A549 (cell line): ENCODE data around the gene SORCS2. TPM values are rescaled to one million over a fixed set of nuclear protein-coding genes. Genes with fewer than 3 reads are reported as not detected.

Experiments used
- ATAC-seq, 2 experiments: fragments of 200-7000 bp in 1 of 2; fragments of >200 bp in 1 of 2; cut with Nextera tagmentation in 1 of 2; cut with Tn5 transposase in 1 of 2; 3 replicates each; pipeline versions ENCODE4 v1.8.0 to v1.9.1; 2018 to 2020; ENCODE audit warnings: mild to moderate bottlenecking in 1 of 2, moderate library complexity in 1 of 2
- CTCF ChIA-PET: fragments of 300-600 bp; sonication (Branson Sonifier 250); formaldehyde crosslinking; extraction: SDS; loops from one replicate; lab custom pipeline; 2021; ENCODE audit warnings: antibody characterized with exemption, inconsistent platforms; lab: Yijun Ruan, JAX
- POLR2A ChIA-PET: fragments of 350-600 bp; formaldehyde crosslinking; extraction: SDS; loops from one replicate; lab custom pipeline; 2021; ENCODE audit warnings: antibody characterized with exemption, inconsistent platforms; lab: Yijun Ruan, JAX
- DNase-seq, 2 experiments: peaks; one replicate each; pipeline versions ENCODE4 v3.0.0 to v3.0.0-alpha.2; 2011 to 2016; ENCODE audit warnings: low read depth in 1 of 2, low spot score in 1 of 2
- FAIRE-seq: peaks from 2 replicates; lab custom pipeline; 2011; peaks lifted over from hg19 to GRCh38; lab: Jason Lieb, UNC
- H3K27ac ChIP-seq, 2 experiments: fragments of >200 bp; sonication (Bioruptor Twin); formaldehyde crosslinking; 3 replicates each; pipeline ENCODE4 v1.5.1; 2016 to 2017
- H3K4me1 ChIP-seq: fragments of >200 bp; sonication (Bioruptor Twin); formaldehyde crosslinking; 3 replicates; pipeline ENCODE4 v1.6.1; 2016
- H3K4me2 ChIP-seq: fragments of >200 bp; sonication (Bioruptor Twin); formaldehyde crosslinking; 3 replicates; pipeline ENCODE4 v1.6.1; 2016
- H3K4me3 ChIP-seq: fragments of >200 bp; sonication (Bioruptor Twin); formaldehyde crosslinking; 3 replicates; pipeline ENCODE4 v1.5.1; 2016
- H3K9me3 ChIP-seq: fragments of >200 bp; sonication (Bioruptor Twin); formaldehyde crosslinking; 3 replicates; pipeline ENCODE4 v1.6.1; 2016
- BHLHE40 ChIP-seq: IDR thresholded peaks from 2 replicates; pipeline ENCODE4 v1.6.1; 2012; ENCODE audit warnings: low read depth, low read length, inconsistent platforms
- CTCF ChIP-seq: fragments of >200 bp; sonication (Bioruptor Twin); formaldehyde crosslinking; IDR thresholded peaks from 3 replicates; pipeline ENCODE4 v1.5.1; 2016
- EHF ChIP-seq: fragments of 250-450 bp; sonication (Bioruptor Pico); IDR thresholded peaks from 2 replicates; pipeline ENCODE4 v1.5.0; 2020; ENCODE audit warnings: mild to moderate bottlenecking
- EP300 ChIP-seq, 2 experiments: fragments of >200 bp; sonication (Bioruptor Twin); formaldehyde crosslinking; IDR thresholded peaks; 2 replicates in 1 of 2; 3 replicates in 1 of 2; pipeline ENCODE4 v1.6.1; 2016 to 2017
- ESRRA ChIP-seq: fragments of 150-350 bp; IDR thresholded peaks from 2 replicates; pipeline ENCODE4 v1.6.1; 2014; ENCODE audit warnings: mild to moderate bottlenecking, low read length, borderline replicate concordance
- FOSB ChIP-seq: fragments of 250-450 bp; sonication (Bioruptor Pico); IDR thresholded peaks from 2 replicates; pipeline ENCODE4 v1.5.0; 2020; ENCODE audit warnings: mild to moderate bottlenecking, moderate library complexity
- FOSL2 ChIP-seq, 2 experiments: fragments of 450-650 bp in 1 of 2; fragments of >200 bp in 1 of 2; sonication (Bioruptor Twin) in 1 of 2; formaldehyde crosslinking; IDR thresholded peaks; 2 replicates each; pipeline versions ENCODE4 v1.5.0 to v1.6.1; 2016 to 2020; ENCODE audit warnings: mild to moderate bottlenecking in 1 of 2, moderate library complexity in 1 of 2
- HDAC2 ChIP-seq: fragments of 200-600 bp; sonication (generic); IDR thresholded peaks from 2 replicates; pipeline ENCODE4 v1.6.1; 2016
- HEYL ChIP-seq: fragments of 250-450 bp; sonication (Bioruptor Pico); IDR thresholded peaks from 2 replicates; pipeline ENCODE4 v1.8.0; 2021; ENCODE audit warnings: mild to moderate bottlenecking, moderate library complexity
- HOXB5 ChIP-seq: fragments of 250-450 bp; sonication (Bioruptor Pico); IDR thresholded peaks from 2 replicates; pipeline ENCODE4 v1.5.0; 2020; ENCODE audit warnings: mild to moderate bottlenecking, moderate library complexity
- KDM1A ChIP-seq: fragments of 200-600 bp; sonication (generic); IDR thresholded peaks from 2 replicates; pipeline ENCODE4 v1.6.1; 2016; ENCODE audit warnings: low read depth, mild to moderate bottlenecking
- MAFK ChIP-seq: fragments of 450-650 bp; IDR thresholded peaks from 2 replicates; pipeline ENCODE4 v1.6.1; 2014; ENCODE audit not compliant: partially characterized antibody
- NPAS2 ChIP-seq: fragments of 250-450 bp; sonication (Bioruptor Pico); IDR thresholded peaks from 2 replicates; pipeline ENCODE4 v1.8.0; 2022; ENCODE audit warnings: mild to moderate bottlenecking, moderate library complexity, borderline replicate concordance
- NR3C1 ChIP-seq: fragments of >200 bp; sonication (Bioruptor Twin); formaldehyde crosslinking; IDR thresholded peaks from 3 replicates; pipeline ENCODE4 v1.6.1; 2017
- PHF8 ChIP-seq: fragments of 200-600 bp; sonication (generic); IDR thresholded peaks from 2 replicates; pipeline ENCODE4 v1.6.1; 2016; ENCODE audit warnings: low read depth, mild to moderate bottlenecking, antibody characterized with exemption, moderate library complexity, borderline replicate concordance
- RARB ChIP-seq: fragments of 250-450 bp; sonication (Bioruptor Pico); IDR thresholded peaks from 2 replicates; pipeline ENCODE4 v1.8.0; 2021; ENCODE audit warnings: mild to moderate bottlenecking, moderate library complexity
- RCOR1 ChIP-seq: fragments of 150-350 bp; IDR thresholded peaks from 2 replicates; pipeline ENCODE4 v1.6.1; 2014; ENCODE audit warnings: antibody characterized with exemption, low read length, low read depth
- RNF2 ChIP-seq: fragments of 200-600 bp; sonication (generic); IDR thresholded peaks from 2 replicates; pipeline ENCODE4 v1.6.1; 2016; ENCODE audit warnings: low read depth, mild to moderate bottlenecking, antibody characterized with exemption, moderate library complexity, borderline replicate concordance
- SMC3 ChIP-seq: fragments of >200 bp; sonication (Bioruptor Twin); formaldehyde crosslinking; IDR thresholded peaks from 3 replicates; pipeline ENCODE4 v1.6.1; 2018; ENCODE audit warnings: inconsistent platforms
- TP53 ChIP-seq: fragments of 250-450 bp; sonication (Bioruptor Pico); IDR thresholded peaks from 2 replicates; pipeline ENCODE4 v1.5.0; 2021; ENCODE audit warnings: mild to moderate bottlenecking, moderate library complexity
- ZFP36 ChIP-seq: fragments of 450-650 bp; IDR thresholded peaks from 2 replicates; pipeline ENCODE4 v1.6.1; 2014; ENCODE audit warnings: borderline replicate concordance; ENCODE audit not compliant: partially characterized antibody
- ZSCAN20 ChIP-seq: fragments of 250-450 bp; sonication (Bioruptor Pico); IDR thresholded peaks from 2 replicates; pipeline ENCODE4 v1.8.0; 2022; ENCODE audit warnings: mild to moderate bottlenecking, moderate library complexity
- WGBS: methylation state at CpG from one replicate; pipeline ENCODE4 v1.1.6; 2017; ENCODE audit errors: missing lambda C conversion rate; 5-methylcytosine and 5-hydroxymethylcytosine counted together
- polyA plus RNA-seq, 4 experiments: library from polyadenylated mRNA; depleted of rRNA in 3 of 4; stranded (reverse); fragments of >200 nt; fragmentation: RNase III in 1 of 4; extraction: RNeasy Plus Mini Kit Qiagen cat#74134 plus additional on column Dnase treatment in 1 of 4; gene quantifications; 2 replicates in 3 of 4; 3 replicates in 1 of 4; pipeline ENCODE4 v1.2.3, GENCODE V29; 2011 to 2017
- TF ChIP-seq, protein P1 (sequence below): fragments of 250-450 bp; sonication (Bioruptor Pico); IDR thresholded peaks from 2 replicates; pipeline ENCODE4 v1.5.0; 2021; ENCODE audit warnings: mild to moderate bottlenecking, moderate library complexity, borderline replicate concordance
- TF ChIP-seq, protein P2 (sequence below): IDR thresholded peaks from 2 replicates; pipeline ENCODE4 v1.6.1; 2012
- TF ChIP-seq, protein P3 (sequence below): fragments of 450-650 bp; IDR thresholded peaks from 2 replicates; pipeline ENCODE4 v1.6.1; 2014; ENCODE audit warnings: antibody characterized with exemption

SORCS2 gene
- polyA plus RNA-seq, 2 of the 4 experiments (the other 2 are of a cell fraction): 1.4 to 4.6 TPM

DNA sequence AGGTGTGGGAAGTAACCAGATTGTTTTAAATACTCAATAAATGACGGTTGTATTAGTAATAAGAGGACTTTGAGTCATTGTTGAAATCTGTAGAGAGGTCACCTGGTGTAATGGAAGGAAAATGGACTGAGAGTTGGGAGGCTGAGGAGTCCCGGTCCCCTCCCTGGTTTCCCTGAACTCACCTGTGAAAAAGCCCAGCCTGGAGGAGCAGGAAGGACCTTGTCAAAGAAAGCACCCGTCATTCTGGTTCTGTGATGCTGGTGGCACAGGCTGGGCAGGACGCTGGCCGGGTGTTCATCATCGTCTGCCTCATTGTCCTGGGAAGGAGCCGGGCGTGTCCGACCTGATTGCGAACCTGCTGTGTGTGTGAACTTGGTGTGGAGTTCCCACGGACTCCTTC lies 70.8 kb downstream of the SORCS2 start:
- 37% methylated on average over 7 of the region's 11 CpGs for WGBS

GRCh38 chr4:7264694-7265093 lies 72.4 kb downstream of the SORCS2 start:
- ChIA-PET CTCF (no interaction called here), POLR2A (no interaction called here)
- no peak for ATAC-seq
- DNase-seq: no peak
- Histone ChIP-seq H3K4me3 (no peak overlapping the region), H3K9me3 (no peaks in the 10 kb centered on the region), H3K4me2 (no peak overlapping the region), H3K4me1 (peaks cover 42% of the 10 kb centered on the region), H3K27ac (peak overlapping the region in 1 of 2 experiments; percentile 89; a peak in 3 of 6 replicates)
- TF ChIP-seq HOXB5 (no peak), KDM1A (no peak), EHF (CRISPR knock-in tag) (no peak), ZSCAN20 (no peak), ESRRA (no peak), FOSL2 (IDR thresholded peaks at IDR 0.05) (no peak), FOSL2 (CRISPR knock-in tag; IDR thresholded peaks at IDR 0.05) (no peak), ZFP36 (no peak)
- TF ChIP-seq, protein P1, sequence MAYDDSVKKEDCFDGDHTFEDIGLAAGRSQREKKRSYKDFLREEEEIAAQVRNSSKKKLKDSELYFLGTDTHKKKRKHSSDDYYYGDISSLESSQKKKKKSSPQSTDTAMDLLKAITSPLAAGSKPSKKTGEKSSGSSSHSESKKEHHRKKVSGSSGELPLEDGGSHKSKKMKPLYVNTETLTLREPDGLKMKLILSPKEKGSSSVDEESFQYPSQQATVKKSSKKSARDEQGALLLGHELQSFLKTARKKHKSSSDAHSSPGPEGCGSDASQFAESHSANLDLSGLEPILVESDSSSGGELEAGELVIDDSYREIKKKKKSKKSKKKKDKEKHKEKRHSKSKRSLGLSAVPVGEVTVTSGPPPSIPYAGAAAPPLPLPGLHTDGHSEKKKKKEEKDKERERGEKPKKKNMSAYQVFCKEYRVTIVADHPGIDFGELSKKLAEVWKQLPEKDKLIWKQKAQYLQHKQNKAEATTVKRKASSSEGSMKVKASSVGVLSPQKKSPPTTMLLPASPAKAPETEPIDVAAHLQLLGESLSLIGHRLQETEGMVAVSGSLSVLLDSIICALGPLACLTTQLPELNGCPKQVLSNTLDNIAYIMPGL: no peak
- TF ChIP-seq, protein P2, sequence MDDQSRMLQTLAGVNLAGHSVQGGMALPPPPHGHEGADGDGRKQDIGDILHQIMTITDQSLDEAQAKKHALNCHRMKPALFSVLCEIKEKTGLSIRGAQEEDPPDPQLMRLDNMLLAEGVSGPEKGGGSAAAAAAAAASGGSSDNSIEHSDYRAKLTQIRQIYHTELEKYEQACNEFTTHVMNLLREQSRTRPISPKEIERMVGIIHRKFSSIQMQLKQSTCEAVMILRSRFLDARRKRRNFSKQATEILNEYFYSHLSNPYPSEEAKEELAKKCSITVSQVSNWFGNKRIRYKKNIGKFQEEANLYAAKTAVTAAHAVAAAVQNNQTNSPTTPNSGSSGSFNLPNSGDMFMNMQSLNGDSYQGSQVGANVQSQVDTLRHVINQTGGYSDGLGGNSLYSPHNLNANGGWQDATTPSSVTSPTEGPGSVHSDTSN: no peak
- no peak for FAIRE-seq
- 87% methylated on average over 9 of the region's 11 CpGs for WGBS

More for the DNA sequence above, 70.8 kb downstream of the SORCS2 start:
- Histone ChIP-seq H3K9me3 (no peaks in the 10 kb centered on the region), H3K4me3 (no peak overlapping the region), H3K27ac (peak overlapping the region in 1 of 2 experiments; percentile 89; a peak in 3 of 6 replicates), H3K4me1 (peaks cover 42% of the 10 kb centered on the region), H3K4me2 (peak overlapping the region; percentile 32; the same call in 2 of the 3 replicates)
- DNase-seq (peak in 1 of 2 experiments; percentile 33), ATAC-seq (no peak), FAIRE-seq (no peak)
- ChIA-PET CTCF (interaction anchor here (0.6 kb wide), 1 partner anchor 61 kb away, joined by 3 read pairs; no protein-coding TSS in a partner anchor), POLR2A (no interaction called here)
- TF ChIP-seq CTCF (no peak), SMC3 (no peak), RCOR1 (no peak), TP53 (CRISPR knock-in tag) (no peak), BHLHE40 (no peak)

GRCh38 chr4:7266525-7267292 lies 74.4 kb downstream of the SORCS2 start:
- ChIA-PET POLR2A (interaction anchor here (0.9 kb wide), 1 partner anchor 61 kb away, joined by 4 read pairs; no protein-coding TSS in a partner anchor), CTCF (interaction anchor here (1.1 to 2.4 kb wide), 6 partner anchors 10 to 165 kb away, joined by 3 to 7 read pairs (median 4); no protein-coding TSS in a partner anchor)
- DNase-seq (peak; percentile 82 to 89), FAIRE-seq (no peak), ATAC-seq (peak; percentile 91 to 95)
- H3K27ac ChIP-seq: peak overlapping the region; percentile 67 to 89
- H3K4me1 ChIP-seq: peaks cover 42% of the 10 kb centered on the region
- H3K4me2 ChIP-seq: peak overlapping the region; percentile 67
- H3K9me3 ChIP-seq: no peaks in the 10 kb centered on the region; the same call in 2 of the 3 replicates
- 14% methylated on average over 9 of the region's 18 CpGs for WGBS
- H3K4me3 ChIP-seq: 0 out of 3 replicates have a peak overlapping the region, but pooled peaks have one; percentile 9
- TF ChIP-seq, protein P1: no peak
- TF ChIP-seq HDAC2 (no peak), RARB (CRISPR knock-in tag) (no peak), NPAS2 (CRISPR knock-in tag) (no peak), PHF8 (no peak), MAFK (peak; percentile 52), HOXB5 (no peak), RNF2 (no peak), FOSL2 (IDR thresholded peaks at IDR 0.05) (no peak), FOSL2 (CRISPR knock-in tag; IDR thresholded peaks at IDR 0.05) (peak; percentile 79), EP300 (IDR thresholded peaks at IDR 0.05) (peak in 1 of 2 experiments; percentile 46; a peak in 1 of 5 replicates), NR3C1 (no peak), TP53 (CRISPR knock-in tag) (no peak), FOSB (no peak), HEYL (CRISPR knock-in tag) (no peak)
- TF ChIP-seq, protein P3, sequence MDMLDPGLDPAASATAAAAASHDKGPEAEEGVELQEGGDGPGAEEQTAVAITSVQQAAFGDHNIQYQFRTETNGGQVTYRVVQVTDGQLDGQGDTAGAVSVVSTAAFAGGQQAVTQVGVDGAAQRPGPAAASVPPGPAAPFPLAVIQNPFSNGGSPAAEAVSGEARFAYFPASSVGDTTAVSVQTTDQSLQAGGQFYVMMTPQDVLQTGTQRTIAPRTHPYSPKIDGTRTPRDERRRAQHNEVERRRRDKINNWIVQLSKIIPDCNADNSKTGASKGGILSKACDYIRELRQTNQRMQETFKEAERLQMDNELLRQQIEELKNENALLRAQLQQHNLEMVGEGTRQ: no peak
